Skeletal muscle tissue (tissue), 4 donors: ENCODE measurements around the gene KANK4. TPM values are rescaled to one million over a fixed set of nuclear protein-coding genes. Genes with fewer than 3 reads are reported as not detected.

Source experiments
- H3K27ac ChIP-seq: one replicate; pipeline ENCODE4 v1.7.0; 2013; ENCODE audit warnings: mild to moderate bottlenecking, low read depth, low read length, inconsistent platforms
- H3K27me3 ChIP-seq, 3 donors: one replicate each; pipeline ENCODE4 v1.7.0; 2013; ENCODE audit warnings: low read length in 3 of 3; ENCODE audit not compliant: control insufficient read depth in 3 of 3, insufficient read depth in 3 of 3
- H3K36me3 ChIP-seq, 3 donors: one replicate each; pipeline ENCODE4 v1.7.0; 2013; ENCODE audit warnings: low read length in 3 of 3; ENCODE audit not compliant: control insufficient read depth in 3 of 3, insufficient read depth in 3 of 3
- H3K4me1 ChIP-seq, 3 donors: one replicate each; pipeline ENCODE4 v1.7.0; 2013; ENCODE audit warnings: low read length in 3 of 3, mild to moderate bottlenecking in 3 of 3; ENCODE audit not compliant: control insufficient read depth in 3 of 3, insufficient read depth in 3 of 3
- H3K4me3 ChIP-seq, 3 donors: one replicate each; pipeline ENCODE4 v1.7.0; 2013; ENCODE audit warnings: low read length in 3 of 3
- H3K9ac ChIP-seq, 3 donors: one replicate each; pipeline ENCODE4 v1.7.0; 2013; ENCODE audit warnings: low read length in 3 of 3, mild to moderate bottlenecking in 3 of 3, moderate library complexity in 2 of 3, low read depth in 1 of 3
- H3K9me3 ChIP-seq, 3 donors: one replicate each; pipeline ENCODE4 v1.7.0; 2013; ENCODE audit warnings: low read length in 3 of 3; ENCODE audit not compliant: control insufficient read depth in 3 of 3
- total RNA-seq: library from RNA; depleted of rRNA; stranded (reverse); fragments of >200 nt; gene quantifications from one replicate; pipeline ENCODE4 v1.2.3, GENCODE V29; 2014
- donor health status: Osteomylitis.

KANK4 gene
- total RNA-seq: 8.4 TPM

- Histone ChIP-seq H3K9ac (peak within 1 kb of the TSS in 2 of 3 donors; percentile 33), H3K4me1 (peaks cover 4 to 9% (median 7%) of the 10 kb centered on the region in 3 donors), H3K36me3 (no peaks in the 10 kb centered on the region), H3K27me3 (peaks cover 9 to 25% (median 23%) of the 10 kb centered on the region in 3 donors), H3K4me3 (peak within 1 kb of the TSS; percentile 22 to 51 (median 45)), H3K27ac (no peak within 1 kb of the TSS), H3K9me3 (no peaks in the 10 kb centered on the region)
These were observed at the start of gene KANK4 for GRCh38 chr1:62318756-62319544. Gene KANK4, minus strand, starts transcription at chr1:62319434. Its CDS starts 37,870 bp downstream, at chr1:62281564.

DNA sequence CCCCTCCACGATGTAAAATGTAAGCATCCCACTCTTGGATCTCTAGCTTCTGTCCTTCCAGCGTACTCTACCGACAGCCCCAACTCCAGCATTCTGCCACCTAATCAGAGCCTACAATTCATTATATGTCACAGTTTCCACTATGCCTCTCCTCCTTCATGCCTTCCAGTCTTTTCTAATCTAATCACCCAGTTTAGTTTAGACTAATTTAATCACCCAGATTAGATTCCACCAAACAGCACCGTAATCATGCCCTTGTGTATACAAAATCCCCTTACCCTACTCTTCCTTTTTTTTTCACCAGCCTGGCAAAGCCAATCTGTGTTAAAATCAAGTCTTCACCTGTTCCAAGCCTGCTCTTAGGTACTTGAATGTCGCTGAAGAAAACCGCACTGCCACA, 49.8 kb upstream of the KANK4 start:
- no peak overlapping the region for H3K27ac ChIP-seq
- no peaks in the 10 kb centered on the region for H3K36me3 ChIP-seq
- H3K27me3 ChIP-seq: no peaks in the 10 kb centered on the region
- no peak overlapping the region for H3K4me3 ChIP-seq
- H3K9ac ChIP-seq: no peak overlapping the region
- peaks cover 0 to 6% (median 0%) of the 10 kb centered on the region in 3 donors for H3K9me3 ChIP-seq
- H3K4me1 ChIP-seq: no peaks in the 10 kb centered on the region

DNA sequence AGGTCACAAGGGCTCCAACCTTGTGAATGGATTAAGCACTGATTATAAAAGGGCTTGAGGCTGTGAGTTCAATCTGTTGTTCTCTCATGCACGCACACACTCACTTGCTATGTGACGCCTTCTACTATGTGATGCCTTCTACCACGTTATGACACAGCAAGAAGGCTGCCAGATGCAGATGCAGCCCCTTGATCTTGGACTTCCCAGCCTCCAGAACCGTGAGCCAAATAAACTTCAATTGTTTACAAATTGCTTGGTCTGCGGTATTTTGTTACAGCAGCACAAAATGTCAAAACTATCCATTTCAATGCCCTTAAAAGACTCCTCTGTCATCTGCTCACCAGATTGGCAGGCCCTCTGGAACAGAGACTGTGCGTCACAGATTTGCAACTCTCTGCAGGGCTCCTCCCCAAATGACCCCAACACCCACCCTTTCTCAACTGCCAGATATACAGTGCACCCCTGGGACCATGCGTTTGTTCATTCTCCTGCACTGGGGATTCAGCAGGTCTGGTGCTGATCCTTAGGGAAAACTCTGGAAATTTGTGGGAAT, 47.8 kb upstream of the KANK4 start:
- no peak overlapping the region for H3K4me3 ChIP-seq
- peaks cover 0 to 6% (median 0%) of the 10 kb centered on the region in 3 donors for H3K9me3 ChIP-seq
- no peaks in the 10 kb centered on the region for H3K36me3 ChIP-seq
- no peak overlapping the region for H3K9ac ChIP-seq
- H3K4me1 ChIP-seq: no peaks in the 10 kb centered on the region
- H3K27me3 ChIP-seq: no peaks in the 10 kb centered on the region
- H3K27ac ChIP-seq: no peak overlapping the region

GRCh38 chr1:62364721-62365120, 45.5 kb upstream of the KANK4 start:
- H3K36me3 ChIP-seq: no peaks in the 10 kb centered on the region
- no peaks in the 10 kb centered on the region for H3K4me1 ChIP-seq
- no peak overlapping the region for H3K9ac ChIP-seq
- H3K4me3 ChIP-seq: no peak overlapping the region
- no peak overlapping the region for H3K27ac ChIP-seq
- peaks cover 0 to 6% (median 0%) of the 10 kb centered on the region in 3 donors for H3K9me3 ChIP-seq
- H3K27me3 ChIP-seq: no peaks in the 10 kb centered on the region

DNA sequence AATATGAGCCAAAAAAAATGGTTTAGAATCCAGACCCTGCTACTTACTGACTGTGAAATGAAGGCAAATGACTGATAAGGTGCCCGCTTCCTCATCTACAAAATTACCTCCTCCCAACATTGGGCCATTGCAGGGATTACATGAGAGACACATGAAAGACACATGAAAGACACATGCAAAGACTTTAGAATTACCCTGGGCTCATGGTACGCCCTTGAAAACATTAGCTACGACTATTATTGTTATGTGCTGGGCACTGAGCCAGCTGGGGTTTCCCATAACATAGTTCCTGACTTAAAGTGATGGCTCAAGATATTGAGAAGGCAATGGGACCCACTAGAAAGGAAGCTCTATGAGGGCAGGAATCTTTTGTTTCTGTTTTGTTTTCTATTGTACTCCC, 43.7 kb upstream of the KANK4 start:
- Histone ChIP-seq H3K9me3 (peaks cover 0 to 6% (median 0%) of the 10 kb centered on the region in 3 donors), H3K27me3 (no peaks in the 10 kb centered on the region), H3K4me1 (no peaks in the 10 kb centered on the region), H3K9ac (no peak overlapping the region), H3K4me3 (no peak overlapping the region), H3K36me3 (no peaks in the 10 kb centered on the region), H3K27ac (no peak overlapping the region)

GRCh38 chr1:62362061-62362917, 43.1 kb upstream of the KANK4 start:
- no peaks in the 10 kb centered on the region for H3K36me3 ChIP-seq
- H3K9ac ChIP-seq: no peak overlapping the region
- H3K27me3 ChIP-seq: no peaks in the 10 kb centered on the region
- no peak overlapping the region for H3K4me3 ChIP-seq
- peaks cover 0 to 5% (median 0%) of the 10 kb centered on the region in 3 donors for H3K9me3 ChIP-seq
- H3K4me1 ChIP-seq: no peaks in the 10 kb centered on the region
- no peak overlapping the region for H3K27ac ChIP-seq

GRCh38 chr1:62361431-62361830, 42.2 kb upstream of the KANK4 start:
- H3K27me3 ChIP-seq: no peaks in the 10 kb centered on the region
- no peak overlapping the region for H3K27ac ChIP-seq
- no peak overlapping the region for H3K9ac ChIP-seq

GRCh38 chr1:62358665-62359373, 39.6 kb upstream of the KANK4 start:
- Histone ChIP-seq H3K27ac (no peak overlapping the region), H3K4me3 (no peak overlapping the region), H3K9ac (no peak overlapping the region), H3K4me1 (no peaks in the 10 kb centered on the region), H3K27me3 (no peaks in the 10 kb centered on the region), H3K36me3 (no peaks in the 10 kb centered on the region), H3K9me3 (no peaks in the 10 kb centered on the region)

More at GRCh38 chr1:62361431-62361830, 42.2 kb upstream of the KANK4 start:
- no peaks in the 10 kb centered on the region for H3K4me1 ChIP-seq
- no peaks in the 10 kb centered on the region for H3K36me3 ChIP-seq
- H3K4me3 ChIP-seq: no peak overlapping the region
- no peaks in the 10 kb centered on the region for H3K9me3 ChIP-seq

DNA sequence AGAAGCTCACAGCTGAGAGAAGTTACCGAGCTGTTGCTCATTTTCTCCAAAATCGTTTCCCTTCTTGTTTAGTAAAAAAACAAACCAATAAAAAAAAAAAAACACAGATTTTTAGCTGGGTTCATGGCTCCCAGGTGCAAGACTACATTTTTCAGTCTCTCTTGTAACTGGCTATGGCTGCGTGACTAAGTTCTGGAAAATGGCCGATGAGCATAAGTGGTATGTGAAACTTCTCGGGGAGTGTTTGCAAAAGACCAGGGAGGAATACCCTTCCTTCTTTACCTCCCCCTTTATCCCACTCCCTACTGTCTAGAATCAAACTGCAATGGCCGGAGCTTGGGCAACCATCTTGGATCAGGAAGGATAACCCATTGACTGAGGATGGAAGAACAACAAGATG, 38.7 kb upstream of the KANK4 start:
- no peaks in the 10 kb centered on the region for H3K36me3 ChIP-seq
- no peak overlapping the region for H3K27ac ChIP-seq
- no peak overlapping the region for H3K4me3 ChIP-seq
- no peak overlapping the region for H3K9ac ChIP-seq
- no peaks in the 10 kb centered on the region for H3K9me3 ChIP-seq
- H3K4me1 ChIP-seq: no peaks in the 10 kb centered on the region
- no peaks in the 10 kb centered on the region for H3K27me3 ChIP-seq
